ENCODE data around the gene WWC1.

DNA sequence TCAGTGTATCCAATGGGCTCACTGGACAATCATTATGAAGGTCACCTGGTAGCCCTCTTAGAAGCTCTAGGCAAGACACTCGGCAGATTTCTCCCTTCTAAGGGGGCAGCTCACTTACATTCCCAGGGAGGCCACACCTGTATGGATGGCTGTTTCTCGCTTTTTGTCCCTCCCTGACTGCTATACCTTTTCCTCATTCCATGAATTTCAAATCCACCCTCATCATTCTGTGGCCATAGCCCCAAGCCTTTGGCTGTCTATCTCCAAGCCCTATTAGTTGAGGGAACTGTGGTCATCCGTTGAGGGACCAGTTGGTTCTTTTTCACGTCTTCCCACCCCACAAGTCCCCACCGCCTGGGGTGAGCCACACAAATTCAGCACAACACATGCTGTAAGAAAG lies 109.8 kb downstream of the WWC1 start:
- TF ChIP-seq EZH2phosphoT487 (IDR thresholded peaks at IDR 0.05; ENCODE audit: low read length): no peak
- TF ChIP-seq, protein P1, sequence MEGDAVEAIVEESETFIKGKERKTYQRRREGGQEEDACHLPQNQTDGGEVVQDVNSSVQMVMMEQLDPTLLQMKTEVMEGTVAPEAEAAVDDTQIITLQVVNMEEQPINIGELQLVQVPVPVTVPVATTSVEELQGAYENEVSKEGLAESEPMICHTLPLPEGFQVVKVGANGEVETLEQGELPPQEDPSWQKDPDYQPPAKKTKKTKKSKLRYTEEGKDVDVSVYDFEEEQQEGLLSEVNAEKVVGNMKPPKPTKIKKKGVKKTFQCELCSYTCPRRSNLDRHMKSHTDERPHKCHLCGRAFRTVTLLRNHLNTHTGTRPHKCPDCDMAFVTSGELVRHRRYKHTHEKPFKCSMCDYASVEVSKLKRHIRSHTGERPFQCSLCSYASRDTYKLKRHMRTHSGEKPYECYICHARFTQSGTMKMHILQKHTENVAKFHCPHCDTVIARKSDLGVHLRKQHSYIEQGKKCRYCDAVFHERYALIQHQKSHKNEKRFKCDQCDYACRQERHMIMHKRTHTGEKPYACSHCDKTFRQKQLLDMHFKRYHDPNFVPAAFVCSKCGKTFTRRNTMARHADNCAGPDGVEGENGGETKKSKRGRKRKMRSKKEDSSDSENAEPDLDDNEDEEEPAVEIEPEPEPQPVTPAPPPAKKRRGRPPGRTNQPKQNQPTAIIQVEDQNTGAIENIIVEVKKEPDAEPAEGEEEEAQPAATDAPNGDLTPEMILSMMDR (IDR thresholded peaks at IDR 0.05; ENCODE audit: low read length): no peak
- TF ChIP-seq EZH2 (optimal IDR thresholded peaks at IDR 0.05; ENCODE audit: low read depth, low read length): no peak
